GM19025 (cell line): ENCODE data around the gene TSSC4.

Experiments used
- ATAC-seq: cut with Tn5 transposase; IDR thresholded peaks from one replicate; pipeline ENCODE4 v1.9.1; 2021; ENCODE audit warnings: mild to moderate bottlenecking, low read depth, moderate library complexity; ENCODE audit not compliant: unreplicated experiment

The TSSC4 gene

GRCh38 chr11:2415601-2416380 is 15.2 kb downstream of the TSSC4 start:
- no peak for ATAC-seq

- ATAC-seq = no peak
Measured at GRCh38 chr11:2416765-2417164, 16.2 kb downstream of the TSSC4 start.

GRCh38 chr11:2417856-2418692 is 17.5 kb downstream of the TSSC4 start:
- no peak for ATAC-seq

- no peak for ATAC-seq
Measured at GRCh38 chr11:2418693-2419360, 18.3 kb downstream of the TSSC4 start.

- no peak for ATAC-seq
Measured at GRCh38 chr11:2419638-2420501, 19.3 kb downstream of the TSSC4 start.

GRCh38 chr11:2420502-2421225 is 20.1 kb downstream of the TSSC4 start:
- ATAC-seq = no peak

GRCh38 chr11:2421226-2421994 is 20.9 kb downstream of the TSSC4 start:
- no peak for ATAC-seq

GRCh38 chr11:2421996-2422395 is 21.4 kb downstream of the TSSC4 start:
- no peak for ATAC-seq

GRCh38 chr11:2422461-2423156 is 22.1 kb downstream of the TSSC4 start:
- ATAC-seq = no peak

GRCh38 chr11:2423157-2424025 is 22.8 kb downstream of the TSSC4 start:
- ATAC-seq = no peak

- no peak for ATAC-seq
Measured at GRCh38 chr11:2424811-2425495, 24.4 kb downstream of the TSSC4 start.

- ATAC-seq = no peak
Measured at GRCh38 chr11:2425506-2425905, 25.0 kb downstream of the TSSC4 start.

GRCh38 chr11:2426221-2426620 is 25.7 kb downstream of the TSSC4 start:
- no peak for ATAC-seq

- no peak for ATAC-seq
Measured at GRCh38 chr11:2426826-2427521, 26.4 kb downstream of the TSSC4 start.

GRCh38 chr11:2427721-2428321 is 27.3 kb downstream of the TSSC4 start:
- ATAC-seq = no peak

GRCh38 chr11:2428322-2428795 is 27.8 kb downstream of the TSSC4 start:
- no peak for ATAC-seq
